ENCODE measurements around the gene APOBEC3H.

The APOBEC3H gene

DNA sequence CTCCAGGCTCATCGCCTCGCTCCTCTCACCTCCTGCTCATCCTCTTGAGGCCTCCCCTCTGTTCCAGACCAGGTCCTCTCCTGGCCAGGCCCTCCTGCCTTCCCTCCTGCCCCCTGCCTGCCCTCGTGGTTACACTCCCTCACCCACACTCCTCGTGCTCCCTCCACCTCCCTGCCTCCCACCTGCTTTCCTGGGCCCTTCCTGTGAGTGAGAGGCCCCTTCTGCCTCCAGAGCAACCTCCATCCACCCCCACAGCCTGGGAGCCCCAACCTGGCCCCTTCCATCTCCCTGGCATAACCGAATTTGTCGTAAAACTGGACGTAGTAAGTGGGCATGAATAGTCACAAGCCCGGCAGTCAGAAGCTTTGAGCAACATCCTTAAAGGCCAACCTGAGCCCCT is 15.4 kb upstream of the APOBEC3H start:
- no peak for DNase-seq

DNA sequence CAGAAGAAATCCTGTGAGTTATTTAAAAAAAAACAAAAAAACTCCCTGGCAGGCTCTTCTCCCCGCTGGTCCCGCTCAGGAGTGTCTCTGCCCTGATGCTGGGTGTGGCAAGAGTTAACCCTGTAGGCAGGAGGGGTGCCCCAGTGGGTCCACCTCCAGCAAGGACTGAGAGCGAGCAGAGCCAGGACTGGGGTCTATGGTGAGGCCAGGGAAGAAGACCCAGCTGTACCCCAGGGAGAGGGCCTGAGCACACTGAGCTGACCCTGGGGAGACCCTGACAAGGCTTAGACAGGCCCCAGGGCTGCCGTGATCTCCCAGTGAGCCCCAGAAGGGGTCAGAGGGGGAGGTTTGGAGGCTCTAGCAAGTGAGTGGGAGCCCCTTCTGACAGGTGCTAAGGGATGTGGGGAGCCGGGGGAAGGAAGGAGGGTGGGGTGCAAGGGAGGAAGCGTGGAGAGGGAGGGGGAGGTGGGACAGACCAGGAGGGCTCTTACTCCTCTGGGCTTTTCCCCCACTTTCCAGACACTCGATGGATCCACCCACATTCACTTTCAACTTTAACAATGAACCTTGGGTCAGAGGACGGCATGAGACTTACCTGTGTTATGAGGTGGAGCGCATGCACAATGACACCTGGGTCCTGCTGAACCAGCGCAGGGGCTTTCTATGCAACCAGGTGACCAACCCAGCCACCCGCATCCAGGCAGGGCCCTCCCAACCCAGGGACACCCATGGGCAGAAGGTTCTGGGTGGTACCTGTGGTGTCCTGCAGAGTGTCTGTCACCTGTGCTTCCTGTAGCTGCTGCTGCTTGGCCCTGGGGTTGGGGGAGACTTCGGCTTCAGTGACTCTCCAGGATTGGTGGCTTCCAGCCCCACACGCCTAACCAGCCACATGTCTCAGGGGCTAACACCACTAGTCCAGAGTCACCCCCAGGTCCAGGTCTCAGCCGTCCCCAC is 13.6 kb upstream of the APOBEC3H start:
- DNase-seq: no peak

DNA sequence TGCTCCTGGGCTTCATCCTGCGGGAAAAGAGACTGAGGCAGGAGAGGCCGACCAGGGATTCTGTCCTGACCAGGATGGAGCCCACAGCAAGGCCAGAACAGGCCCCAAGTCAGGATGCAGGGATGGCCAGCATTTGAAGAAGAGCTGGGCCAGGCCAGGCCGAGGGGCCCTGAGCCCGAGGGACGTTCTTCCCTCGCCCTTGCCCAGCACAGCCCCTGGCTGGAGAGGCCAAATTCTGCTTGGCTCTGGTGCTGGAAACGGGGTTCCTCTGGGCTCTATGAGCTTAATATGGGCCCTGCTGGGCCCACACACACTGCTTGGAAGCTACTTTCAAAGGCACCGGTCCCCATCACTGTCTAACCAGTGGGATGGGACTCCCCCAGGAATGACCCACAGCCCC is 12.4 kb upstream of the APOBEC3H start:
- no peak for DNase-seq

DNA sequence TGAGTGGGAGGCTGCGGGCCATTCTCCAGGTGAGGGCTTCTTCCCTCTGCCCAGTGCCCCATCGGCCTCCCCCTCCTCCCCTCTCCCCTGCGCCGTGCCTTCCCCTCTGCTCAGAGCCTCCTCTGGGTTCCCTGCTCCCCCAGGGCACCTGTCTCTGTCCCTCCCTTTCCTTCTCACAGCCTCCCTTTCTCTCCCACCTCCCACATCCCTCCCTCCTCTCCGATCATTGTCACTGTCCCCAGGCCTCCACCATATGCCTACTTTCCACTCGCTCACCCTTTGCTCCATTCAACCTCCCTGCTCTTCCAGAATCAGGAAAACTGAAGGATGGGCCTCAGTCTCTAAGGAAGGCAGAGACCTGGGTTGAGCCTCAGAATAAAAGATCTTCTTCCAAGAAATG is 9.9 kb upstream of the APOBEC3H start:
- DNase-seq: no peak

DNA sequence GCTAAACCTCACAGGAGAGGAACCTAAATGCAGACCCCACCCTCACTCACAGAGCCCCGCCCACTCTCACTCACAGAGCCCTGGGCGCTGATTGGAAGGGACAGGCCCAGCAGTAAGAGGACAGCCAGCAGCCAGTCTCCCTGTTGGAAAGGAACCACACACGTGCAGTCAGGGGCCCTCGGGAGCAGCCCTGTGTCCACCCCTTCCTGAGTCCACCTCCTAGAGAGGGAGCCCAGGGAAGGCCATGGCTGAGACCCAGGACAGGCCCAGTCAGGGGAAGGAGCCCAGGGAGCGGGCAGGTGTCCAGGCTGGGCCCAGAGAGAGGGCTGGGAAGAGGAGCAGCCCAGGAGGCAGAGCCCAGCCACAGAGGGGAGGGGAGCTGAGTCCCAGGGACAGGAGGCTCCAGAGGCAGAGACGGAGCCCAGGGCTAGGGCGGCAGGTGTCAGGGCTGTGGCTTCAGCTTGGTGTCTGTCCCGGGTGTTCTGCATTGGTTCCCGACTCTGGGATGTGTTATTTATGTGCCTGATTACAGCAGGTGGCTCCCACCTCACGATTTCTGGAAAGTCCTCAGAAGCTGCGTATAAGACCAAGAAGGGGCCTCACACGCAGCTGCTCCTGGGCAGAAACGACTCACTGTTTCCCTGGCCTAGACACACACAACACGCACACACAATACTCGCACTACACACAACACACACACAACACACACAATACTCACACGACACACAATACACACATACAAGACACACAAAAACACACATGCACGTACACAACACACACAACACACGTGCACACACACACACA is 9.0 kb upstream of the APOBEC3H start:
- DNase-seq: no peak

DNA sequence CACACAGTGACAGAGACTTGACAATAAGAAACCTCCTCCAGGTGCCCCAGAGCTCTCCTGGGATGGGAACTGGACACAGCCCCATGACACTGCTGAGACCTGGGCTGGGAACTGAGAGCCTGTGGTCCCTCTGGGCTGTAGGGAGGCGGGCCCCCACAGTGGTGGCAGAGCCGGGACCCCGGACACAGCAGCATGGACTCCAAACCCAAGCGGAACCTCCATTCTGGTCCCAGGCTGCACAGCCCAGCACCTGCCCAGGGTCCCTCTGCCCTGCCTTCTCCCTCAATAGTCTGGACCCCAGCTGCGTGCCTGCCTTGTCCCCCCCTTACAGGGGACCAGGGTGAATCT is 8.4 kb upstream of the APOBEC3H start:
- no peak for DNase-seq

DNA sequence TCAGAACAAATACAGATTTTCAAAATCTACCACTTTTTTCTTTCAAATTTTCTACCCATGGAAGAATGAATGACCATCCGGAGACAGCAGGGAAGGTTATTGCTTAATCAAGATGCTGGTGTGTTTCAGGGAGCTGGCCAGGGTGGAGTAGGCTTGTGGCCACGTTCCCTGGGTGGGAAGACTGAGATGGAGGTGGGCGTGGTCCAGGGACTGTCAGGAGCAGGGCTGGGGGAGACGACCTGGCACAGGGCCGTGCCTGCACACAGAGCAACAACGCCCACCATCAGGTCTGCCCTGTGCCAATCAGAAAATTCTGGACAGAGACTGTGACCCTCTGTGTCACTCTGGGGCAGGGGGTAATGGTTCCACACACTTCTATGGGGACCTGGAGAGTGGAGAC is 7.1 kb upstream of the APOBEC3H start:
- no peak for DNase-seq

DNA sequence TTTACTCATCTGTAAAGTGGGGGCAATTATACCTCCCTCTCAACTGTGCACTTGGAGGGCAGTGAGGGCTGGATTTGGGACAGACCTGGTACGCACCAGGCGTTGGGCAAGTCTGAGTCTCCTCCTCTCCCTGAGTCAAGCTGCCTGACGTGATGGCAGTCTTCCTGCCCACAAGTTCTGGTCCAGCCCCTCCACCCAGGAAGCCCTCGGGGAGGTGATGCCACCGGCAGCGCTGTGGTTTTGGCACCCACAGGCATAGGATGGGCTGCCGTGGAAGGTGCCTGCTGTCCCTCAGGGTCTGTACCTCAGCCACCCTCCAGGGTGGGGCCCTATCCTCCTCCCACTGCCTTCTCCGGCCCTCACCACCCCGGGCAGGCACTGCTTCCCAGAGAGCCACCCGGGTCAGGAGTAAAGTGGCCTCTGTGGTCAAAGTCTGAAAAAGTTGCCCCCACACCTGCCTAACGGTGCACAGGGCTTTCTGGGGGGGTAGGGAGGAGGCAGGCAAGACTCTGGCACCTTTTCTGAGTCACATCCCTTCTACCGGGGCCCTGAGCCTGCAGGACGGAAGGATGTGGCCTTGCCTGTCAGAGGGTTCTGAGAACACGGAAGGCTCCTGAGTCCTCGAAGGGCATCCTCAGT is 6.5 kb upstream of the APOBEC3H start:
- DNase-seq: peak; percentile 95

DNA sequence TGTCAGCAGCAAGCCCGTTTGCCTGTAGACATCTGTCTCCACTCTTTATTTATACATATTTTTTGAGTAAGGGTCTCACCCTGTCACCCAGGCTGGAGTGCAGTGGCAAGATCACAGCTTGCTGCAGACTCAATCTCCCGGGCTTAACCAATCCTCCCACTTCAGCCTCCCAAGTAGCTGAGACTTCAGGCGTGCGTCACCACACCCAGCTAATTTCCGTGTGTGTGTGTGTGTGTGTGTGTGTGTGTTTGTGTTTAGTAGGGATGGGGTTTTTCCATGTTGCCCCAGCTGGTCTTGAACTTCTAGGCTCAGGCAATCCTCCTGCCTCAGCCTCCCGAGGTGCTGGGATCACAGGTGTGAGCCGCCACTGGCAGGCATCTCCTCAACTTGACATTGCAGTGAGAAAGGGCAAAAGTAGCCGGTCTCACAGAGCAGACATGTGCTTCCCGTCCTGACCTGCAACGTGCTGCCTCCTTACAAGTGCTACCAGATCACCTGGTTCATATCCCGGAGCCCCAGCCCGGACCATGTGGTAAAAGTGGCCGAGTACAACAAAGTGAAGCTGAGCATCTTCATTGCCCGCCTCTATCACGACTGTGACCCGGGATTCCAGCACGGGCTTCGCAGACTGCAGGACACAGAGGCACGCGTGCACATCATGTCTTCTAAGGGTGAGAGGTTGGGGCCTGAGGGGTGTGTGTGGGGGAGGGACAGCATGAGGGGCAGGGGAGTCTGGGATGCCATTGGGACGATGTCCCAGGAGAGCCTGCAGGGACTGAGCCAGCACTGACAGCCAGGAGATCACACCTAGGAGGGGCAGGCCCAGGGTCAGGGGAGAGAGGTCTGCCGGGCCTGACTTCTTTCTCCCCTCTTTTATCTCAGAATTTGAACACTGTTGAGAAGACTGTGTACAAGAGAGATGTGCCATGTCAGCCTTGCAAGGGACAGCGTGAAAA is 5.6 kb upstream of the APOBEC3H start:
- DNase-seq: peak; percentile 23

DNA sequence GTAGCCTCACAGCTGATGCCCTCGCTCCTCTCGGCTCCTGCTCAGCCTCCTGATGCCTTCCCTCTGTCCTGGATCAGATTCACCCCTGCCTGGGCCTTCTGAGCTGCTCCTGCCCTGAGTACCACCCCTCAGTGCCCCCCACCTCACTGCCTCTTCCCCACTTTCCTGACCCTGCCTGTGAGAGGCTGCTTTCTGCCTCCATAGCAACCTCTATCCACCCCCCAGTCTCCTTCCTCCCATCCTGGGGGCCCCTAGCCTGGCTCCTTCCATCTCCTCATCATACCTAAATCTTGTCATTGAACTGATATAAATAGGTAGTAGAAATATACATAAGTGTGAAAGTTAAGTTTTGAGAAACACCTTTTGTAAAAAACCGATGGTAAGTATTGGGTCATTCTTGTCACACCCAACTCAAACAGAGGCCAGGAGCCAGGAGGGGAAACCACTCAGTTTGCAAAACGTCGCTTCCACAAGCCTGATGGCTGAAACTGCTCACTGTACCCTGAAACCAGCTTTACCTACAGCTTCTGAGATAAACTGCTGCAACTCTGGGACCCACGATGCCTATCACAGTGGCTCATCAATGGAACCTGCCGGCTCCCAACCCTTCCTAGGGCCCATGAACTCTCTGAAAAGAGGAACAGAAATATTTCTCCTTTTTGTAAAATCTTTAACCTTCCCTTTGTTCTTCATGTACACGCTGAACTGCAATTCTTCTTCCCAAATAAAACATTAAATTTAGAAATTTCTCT is 4.8 kb upstream of the APOBEC3H start:
- no peak for DNase-seq

DNA sequence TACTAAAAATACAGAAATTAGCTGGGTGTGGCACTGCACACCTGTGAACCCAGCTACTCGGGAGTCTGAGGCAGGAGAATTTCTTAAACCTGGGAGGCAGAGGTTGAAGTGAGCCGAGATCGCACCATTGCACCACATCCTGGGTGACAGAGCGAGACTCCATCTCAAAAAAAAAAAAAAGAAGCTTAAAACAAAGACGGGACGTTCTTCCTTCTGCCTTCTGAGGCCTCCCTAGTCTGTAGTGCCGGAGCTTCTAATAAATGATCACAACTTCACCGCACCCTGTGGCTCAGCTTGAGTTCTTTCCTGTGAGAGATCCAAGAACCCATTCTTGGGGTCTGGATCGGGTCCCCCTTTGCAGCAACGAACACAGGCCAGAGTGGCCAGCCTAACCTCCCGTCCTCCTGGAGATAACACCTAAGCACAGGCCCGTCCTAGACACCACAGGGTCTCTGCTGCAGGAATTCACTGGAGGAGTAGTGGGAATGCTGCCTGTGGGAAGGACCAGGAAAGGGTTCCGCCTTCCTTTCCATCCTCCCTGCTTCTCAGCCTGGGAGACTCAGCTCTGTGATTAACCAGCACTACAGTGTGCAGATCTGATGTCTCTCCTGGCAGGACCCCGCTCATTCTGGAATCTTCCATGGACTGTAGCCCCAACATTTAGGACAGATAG is 2.2 kb upstream of the APOBEC3H start:
- DNase-seq: peak; percentile 52

DNA sequence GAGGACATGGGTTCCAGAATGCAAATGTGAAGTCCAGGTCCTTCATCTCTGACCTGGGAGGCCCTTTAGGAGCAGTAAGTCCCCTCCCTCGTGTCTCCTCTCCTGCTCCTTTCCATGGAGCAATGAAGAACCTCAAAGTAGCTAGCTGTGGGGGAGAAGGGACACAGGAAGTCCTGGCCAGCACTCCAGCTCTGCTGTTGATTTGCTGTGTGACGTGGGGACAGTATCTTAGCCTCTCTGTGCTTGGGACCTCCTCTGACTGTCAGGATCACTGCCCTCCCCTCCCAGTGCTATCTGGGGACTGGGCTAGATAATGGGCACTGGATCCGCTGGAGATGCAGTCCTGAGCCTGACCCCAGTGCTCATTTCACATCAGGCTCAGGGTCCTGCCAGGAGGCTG is 1.1 kb upstream of the APOBEC3H start:
- DNase-seq: no peak

DNA sequence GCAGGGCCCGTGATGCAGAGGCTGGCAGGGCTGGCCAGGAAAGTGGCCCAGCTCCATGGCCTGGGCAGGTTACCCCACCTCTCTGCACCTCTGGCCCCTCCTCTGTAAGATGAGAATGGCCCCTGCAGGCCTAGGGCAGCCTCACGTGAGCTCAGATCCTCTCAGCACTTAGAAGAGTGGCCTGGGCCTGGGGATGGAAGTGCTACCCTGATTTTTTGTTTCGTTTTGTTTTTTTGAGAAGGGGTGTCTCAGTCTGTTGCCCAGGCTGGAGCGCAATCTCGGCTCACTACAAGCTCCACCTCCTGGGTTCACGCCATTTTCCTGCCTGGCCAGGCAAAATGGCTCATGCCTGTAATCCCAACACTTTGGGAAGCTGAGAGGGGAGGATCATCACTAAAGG is 982 bp downstream of the APOBEC3H start:
- no peak for DNase-seq

DNA sequence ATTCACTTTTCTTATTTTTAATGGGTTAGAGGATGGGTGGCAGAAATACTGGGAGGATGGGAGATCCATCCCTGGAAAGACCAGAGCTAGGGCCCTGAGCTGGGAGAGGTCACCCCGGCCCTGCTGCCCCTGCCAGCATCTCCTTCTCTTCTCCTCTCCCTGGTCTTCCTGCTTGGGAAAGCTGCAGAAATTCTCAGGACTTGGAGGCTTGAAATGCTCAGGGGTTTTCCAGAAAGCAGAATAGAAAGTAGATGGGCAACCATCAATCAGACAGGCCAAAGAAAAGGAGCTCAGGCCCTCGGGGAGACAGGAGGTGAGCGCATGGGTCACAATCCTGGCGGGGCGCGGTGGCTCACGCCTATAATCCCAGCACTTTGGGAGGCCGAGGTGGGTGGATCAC is 1.5 kb downstream of the APOBEC3H start:
- no peak for DNase-seq

DNA sequence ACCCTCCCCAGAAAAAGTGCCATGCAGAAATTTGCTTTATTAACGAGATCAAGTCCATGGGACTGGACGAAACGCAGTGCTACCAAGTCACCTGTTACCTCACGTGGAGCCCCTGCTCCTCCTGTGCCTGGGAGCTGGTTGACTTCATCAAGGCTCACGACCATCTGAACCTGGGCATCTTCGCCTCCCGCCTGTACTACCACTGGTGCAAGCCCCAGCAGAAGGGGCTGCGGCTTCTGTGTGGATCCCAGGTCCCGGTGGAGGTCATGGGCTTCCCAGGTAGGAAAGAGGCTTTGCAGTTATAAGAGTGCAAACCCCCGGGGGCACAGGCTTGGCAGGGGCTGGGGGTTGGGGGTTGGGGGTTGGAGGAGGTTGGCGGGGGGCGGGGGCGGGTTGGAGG is 4.2 kb downstream of the APOBEC3H start:
- no peak for DNase-seq

DNA sequence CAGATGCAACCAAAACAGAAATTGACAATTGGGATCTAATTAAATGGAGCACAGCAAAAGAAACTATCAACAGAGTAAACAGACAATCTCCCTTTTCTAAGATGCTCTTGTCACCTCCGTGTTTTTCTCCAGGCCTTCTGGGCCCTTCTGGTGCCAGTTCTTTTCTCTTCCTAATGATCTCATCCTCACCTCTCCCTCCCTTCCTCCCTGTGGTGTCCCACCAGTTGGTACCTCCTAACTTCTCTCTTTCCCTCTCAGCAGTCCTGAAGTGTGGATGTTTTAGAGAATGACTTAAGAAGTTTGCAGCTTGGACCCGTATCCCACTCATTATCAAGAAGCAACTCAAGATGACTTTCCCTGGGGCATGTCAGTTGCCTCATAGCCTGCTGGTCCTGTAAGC is 6.4 kb downstream of the APOBEC3H start:
- no peak for DNase-seq

DNA sequence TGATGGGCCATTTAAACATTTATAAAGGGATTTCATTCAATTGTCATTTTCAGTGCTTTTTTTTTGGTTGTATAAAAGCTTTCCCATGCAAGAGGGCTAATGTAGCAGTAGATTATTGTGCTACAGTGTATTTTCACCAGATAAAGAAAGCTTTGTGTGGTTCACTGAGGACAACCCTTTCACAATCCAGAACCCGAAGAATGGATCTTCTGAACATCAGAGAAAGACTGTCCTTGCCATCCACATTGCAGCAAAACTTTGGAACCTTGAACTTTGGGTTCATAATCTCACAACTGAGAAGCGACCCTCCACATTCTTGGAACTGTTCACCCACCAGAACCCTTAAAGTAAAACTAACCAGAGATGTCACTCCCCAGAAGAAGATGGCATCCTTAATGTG is 9.3 kb downstream of the APOBEC3H start:
- DNase-seq: no peak

DNA sequence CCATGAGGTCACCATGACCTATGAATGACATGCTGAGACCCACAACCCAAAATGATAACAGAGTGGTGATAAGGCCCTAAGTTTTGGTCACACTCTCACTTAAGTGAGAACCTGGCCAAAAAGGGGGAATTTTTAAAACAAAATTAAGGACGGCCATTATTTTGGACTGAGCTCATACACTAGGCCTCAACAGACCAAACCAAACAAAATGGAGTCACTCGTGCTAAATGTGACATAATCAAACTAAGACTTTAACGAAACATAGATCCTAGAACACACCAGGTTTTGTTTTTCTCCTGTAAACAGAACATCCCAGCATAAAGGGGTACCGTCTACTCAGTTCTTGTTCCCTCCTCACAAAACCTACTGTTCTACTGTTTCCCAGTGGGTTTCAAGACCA is 11.4 kb downstream of the APOBEC3H start:
- no peak for DNase-seq

DNA sequence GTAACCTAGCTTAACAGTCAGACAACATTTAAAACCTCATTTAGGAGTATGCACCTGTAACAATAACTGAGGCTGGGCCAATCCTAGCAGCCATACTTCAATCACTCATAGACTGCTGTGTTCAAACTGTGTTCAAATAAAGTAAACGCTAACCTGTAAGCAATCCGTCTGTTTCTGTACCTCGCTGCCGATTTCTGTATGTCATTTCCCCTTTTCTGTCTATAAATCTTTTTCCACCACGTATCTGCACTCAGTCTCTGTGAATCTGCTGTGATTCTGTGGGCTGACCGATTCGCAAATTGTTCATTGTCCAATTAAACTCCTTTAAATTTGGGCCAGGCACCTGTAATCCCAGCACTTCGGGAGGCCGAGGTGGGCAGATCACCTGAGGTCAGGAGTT is 12.3 kb downstream of the APOBEC3H start:
- no peak for DNase-seq

DNA sequence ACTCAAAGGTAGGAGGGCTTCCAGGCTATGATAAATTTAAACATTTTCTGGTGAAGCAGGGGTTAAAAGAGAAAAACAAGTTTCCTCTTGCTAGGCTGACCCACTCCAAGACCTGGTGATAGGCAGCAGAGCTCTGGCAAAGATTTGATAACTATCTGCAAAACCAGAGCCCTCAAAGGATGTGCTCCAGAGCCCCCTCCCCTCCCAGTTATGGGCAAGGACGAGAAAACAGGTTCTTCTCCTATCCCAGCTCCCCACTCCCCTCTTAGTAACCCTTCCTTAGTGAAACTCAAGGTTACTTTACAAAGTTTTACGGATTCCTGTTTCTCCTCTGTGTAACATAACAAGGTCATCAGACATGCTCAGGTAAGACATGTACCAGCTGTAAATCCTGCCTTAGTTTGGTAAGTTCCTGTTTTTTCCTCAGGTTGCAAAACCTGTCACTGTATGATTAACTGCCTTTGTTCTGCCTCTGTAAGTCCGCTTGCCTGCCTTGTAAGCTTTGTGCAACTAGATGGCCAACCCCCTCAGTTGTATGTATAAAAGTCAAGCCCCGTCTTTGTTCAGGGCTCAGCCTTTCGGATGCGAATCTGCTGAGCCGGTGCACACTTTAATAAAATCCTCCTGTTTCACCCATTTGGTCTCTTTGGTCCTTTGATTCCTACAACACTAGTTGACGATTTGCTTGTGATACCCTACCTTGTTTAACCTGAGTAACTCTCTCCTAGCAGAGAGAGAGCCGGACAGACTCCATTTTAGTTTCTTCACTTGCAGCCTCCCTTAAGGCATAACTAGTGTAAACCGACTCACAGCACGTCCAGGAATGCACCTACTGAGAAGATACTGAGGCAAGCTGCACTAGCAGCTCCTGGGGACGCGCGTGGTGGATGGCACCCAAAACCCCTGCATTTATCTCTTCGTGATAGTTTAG is 13.9 kb downstream of the APOBEC3H start:
- no peak for DNase-seq
